ENCODE measurements around the gene MASP1.

The MASP1 gene

GRCh38 chr3:187197335-187197649 lies 94.2 kb downstream of the MASP1 start, which contains the start of gene RTP1:
TSS of gene RTP1 (plus strand) at chr3:187197486. CDS start at chr3:187197516, 30 bp downstream.
- Histone ChIP-seq H3K9ac (ENCODE audit: low read length) (no peak within 1 kb of the TSS), H2AK5ac (ENCODE audit: low read length) (no peak within 1 kb of the TSS), H3K23ac (ENCODE audit: low read length) (no peak within 1 kb of the TSS), H3K18ac (ENCODE audit: low read length) (no peak within 1 kb of the TSS), H3K79me2 (ENCODE audit: control insufficient read depth, insufficient read depth, low read length) (no peaks in the 10 kb centered on the region), H3K4me1 (ENCODE audit: control insufficient read depth, low read depth, low read length) (no peaks in the 10 kb centered on the region), H3K27ac (ENCODE audit: low read depth, low read length) (no peak within 1 kb of the TSS), H3K56ac (ENCODE audit: low read length) (no peak within 1 kb of the TSS), H2BK15ac (replicated peaks; ENCODE audit: low read depth) (no peak within 1 kb of the TSS), H2BK120ac (ENCODE audit: low read depth, low read length) (no peak within 1 kb of the TSS), H4K5ac (ENCODE audit: low read length) (no peak within 1 kb of the TSS), H4K8ac (ENCODE audit: low read depth, low read length) (no peak within 1 kb of the TSS), H3K79me1 (ENCODE audit: low read length) (no peaks in the 10 kb centered on the region), H3K27me3 (ENCODE audit: insufficient read depth, low read length, poor library complexity) (no peaks in the 10 kb centered on the region), H3K4me3 (ENCODE audit: low read length) (no peak within 1 kb of the TSS), H3K4ac (ENCODE audit: low read depth, low read length) (no peak within 1 kb of the TSS), H2BK5ac (ENCODE audit: low read length) (no peak within 1 kb of the TSS), H3K4me2 (ENCODE audit: low read length) (no peak within 1 kb of the TSS), H3K36me3 (ENCODE audit: control insufficient read depth, insufficient read depth, low read length) (no peaks in the 10 kb centered on the region)
- no CpG with 5 or more reads among the region's 8 CpGs for WGBS (ENCODE audit: extremely low coverage, insufficient coverage, low lambda C conversion rate)
- peak; percentile 44 for DNase-seq

GRCh38 chr3:187196573-187197334 lies 94.8 kb downstream of the MASP1 start:
- H3K27ac ChIP-seq (ENCODE audit: low read depth, low read length) = no peak overlapping the region
- H3K4me2 ChIP-seq (ENCODE audit: low read length) = no peak overlapping the region
- H3K79me2 ChIP-seq (ENCODE audit: control insufficient read depth, insufficient read depth, low read length) = no peaks in the 10 kb centered on the region
- H2BK15ac ChIP-seq (replicated peaks; ENCODE audit: low read depth) = no peak overlapping the region
- H3K4me1 ChIP-seq (ENCODE audit: control insufficient read depth, low read depth, low read length) = no peaks in the 10 kb centered on the region
- H4K8ac ChIP-seq (ENCODE audit: low read depth, low read length) = no peak overlapping the region
- H3K27me3 ChIP-seq (ENCODE audit: insufficient read depth, low read length, poor library complexity) = no peaks in the 10 kb centered on the region
- no peak overlapping the region for H2BK5ac ChIP-seq (ENCODE audit: low read length)
- no peak overlapping the region for H3K4me3 ChIP-seq (ENCODE audit: low read length)
- no peak overlapping the region for H2AK5ac ChIP-seq (ENCODE audit: low read length)
- no peaks in the 10 kb centered on the region for H3K36me3 ChIP-seq (ENCODE audit: control insufficient read depth, insufficient read depth, low read length)
- no peak for DNase-seq
- no peak overlapping the region for H2BK120ac ChIP-seq (ENCODE audit: low read depth, low read length)
- no peak overlapping the region for H3K18ac ChIP-seq (ENCODE audit: low read length)
- no peak overlapping the region for H3K56ac ChIP-seq (ENCODE audit: low read length)
- H3K79me1 ChIP-seq (ENCODE audit: low read length) = no peaks in the 10 kb centered on the region
- H3K9ac ChIP-seq (ENCODE audit: low read length) = no peak overlapping the region
- no CpG with 5 or more reads among the region's 7 CpGs for WGBS (ENCODE audit: extremely low coverage, insufficient coverage, low lambda C conversion rate)
- no peak overlapping the region for H3K23ac ChIP-seq (ENCODE audit: low read length)
- H3K4ac ChIP-seq (ENCODE audit: low read depth, low read length) = no peak overlapping the region
- H4K5ac ChIP-seq (ENCODE audit: low read length) = no peak overlapping the region

- no peak overlapping the region for H4K8ac ChIP-seq (ENCODE audit: low read depth, low read length)
- H2BK5ac ChIP-seq (ENCODE audit: low read length) = no peak overlapping the region
Measured at GRCh38 chr3:187193181-187193580, 98.4 kb downstream of the MASP1 start.

GRCh38 chr3:187191271-187191670 lies 100.3 kb downstream of the MASP1 start:
- WGBS (ENCODE audit: extremely low coverage, insufficient coverage, low lambda C conversion rate) = no CpG with 5 or more reads among the region's 1 CpG
- H3K36me3 ChIP-seq (ENCODE audit: control insufficient read depth, insufficient read depth, low read length) = no peaks in the 10 kb centered on the region
- H2BK15ac ChIP-seq (replicated peaks; ENCODE audit: low read depth) = no peak overlapping the region
- H3K27me3 ChIP-seq (ENCODE audit: insufficient read depth, low read length, poor library complexity) = no peaks in the 10 kb centered on the region
- no peak overlapping the region for H4K5ac ChIP-seq (ENCODE audit: low read length)
- H3K4me3 ChIP-seq (ENCODE audit: low read length) = no peak overlapping the region
- H3K56ac ChIP-seq (ENCODE audit: low read length) = no peak overlapping the region
- no peak for DNase-seq
- H3K18ac ChIP-seq (ENCODE audit: low read length) = no peak overlapping the region
- H2BK5ac ChIP-seq (ENCODE audit: low read length) = no peak overlapping the region
- no peak overlapping the region for H2BK120ac ChIP-seq (ENCODE audit: low read depth, low read length)
- no peak overlapping the region for H2AK5ac ChIP-seq (ENCODE audit: low read length)
- H3K79me1 ChIP-seq (ENCODE audit: low read length) = no peaks in the 10 kb centered on the region
- H3K79me2 ChIP-seq (ENCODE audit: control insufficient read depth, insufficient read depth, low read length) = no peaks in the 10 kb centered on the region
- no peak overlapping the region for H4K8ac ChIP-seq (ENCODE audit: low read depth, low read length)
- no peak overlapping the region for H3K4me2 ChIP-seq (ENCODE audit: low read length)
- no peak overlapping the region for H3K4ac ChIP-seq (ENCODE audit: low read depth, low read length)
- peaks cover 7% of the 10 kb centered on the region for H3K4me1 ChIP-seq (ENCODE audit: control insufficient read depth, low read depth, low read length)
- H3K27ac ChIP-seq (ENCODE audit: low read depth, low read length) = no peak overlapping the region
- no peak overlapping the region for H3K9ac ChIP-seq (ENCODE audit: low read length)
- no peak overlapping the region for H3K23ac ChIP-seq (ENCODE audit: low read length)

More at GRCh38 chr3:187193181-187193580, 98.4 kb downstream of the MASP1 start:
- no peak overlapping the region for H2BK15ac ChIP-seq (replicated peaks; ENCODE audit: low read depth)
- no peak overlapping the region for H3K9ac ChIP-seq (ENCODE audit: low read length)
- H3K4ac ChIP-seq (ENCODE audit: low read depth, low read length) = no peak overlapping the region
- no peak overlapping the region for H3K4me2 ChIP-seq (ENCODE audit: low read length)
- no peak overlapping the region for H3K18ac ChIP-seq (ENCODE audit: low read length)
- H2AK5ac ChIP-seq (ENCODE audit: low read length) = no peak overlapping the region
- H3K27ac ChIP-seq (ENCODE audit: low read depth, low read length) = no peak overlapping the region
- no peak overlapping the region for H3K23ac ChIP-seq (ENCODE audit: low read length)
- no peaks in the 10 kb centered on the region for H3K79me1 ChIP-seq (ENCODE audit: low read length)
- no peaks in the 10 kb centered on the region for H3K27me3 ChIP-seq (ENCODE audit: insufficient read depth, low read length, poor library complexity)
- no peaks in the 10 kb centered on the region for H3K4me1 ChIP-seq (ENCODE audit: control insufficient read depth, low read depth, low read length)
- no peaks in the 10 kb centered on the region for H3K79me2 ChIP-seq (ENCODE audit: control insufficient read depth, insufficient read depth, low read length)
- H4K5ac ChIP-seq (ENCODE audit: low read length) = no peak overlapping the region
- H3K36me3 ChIP-seq (ENCODE audit: control insufficient read depth, insufficient read depth, low read length) = no peaks in the 10 kb centered on the region
- no peak overlapping the region for H3K56ac ChIP-seq (ENCODE audit: low read length)
- no peak overlapping the region for H2BK120ac ChIP-seq (ENCODE audit: low read depth, low read length)
- H3K4me3 ChIP-seq (ENCODE audit: low read length) = no peak overlapping the region
- no peak for DNase-seq

GRCh38 chr3:187188931-187189330 lies 102.6 kb downstream of the MASP1 start:
- Histone ChIP-seq H3K4me1 (ENCODE audit: control insufficient read depth, low read depth, low read length) (peaks cover 7% of the 10 kb centered on the region), H3K23ac (ENCODE audit: low read length) (no peak overlapping the region), H3K4ac (ENCODE audit: low read depth, low read length) (no peak overlapping the region), H3K79me2 (ENCODE audit: control insufficient read depth, insufficient read depth, low read length) (no peaks in the 10 kb centered on the region), H3K56ac (ENCODE audit: low read length) (no peak overlapping the region), H2BK120ac (ENCODE audit: low read depth, low read length) (no peak overlapping the region), H3K36me3 (ENCODE audit: control insufficient read depth, insufficient read depth, low read length) (no peaks in the 10 kb centered on the region), H3K27me3 (ENCODE audit: insufficient read depth, low read length, poor library complexity) (no peaks in the 10 kb centered on the region), H3K79me1 (ENCODE audit: low read length) (no peaks in the 10 kb centered on the region), H2AK5ac (ENCODE audit: low read length) (no peak overlapping the region), H2BK15ac (replicated peaks; ENCODE audit: low read depth) (no peak overlapping the region), H2BK5ac (ENCODE audit: low read length) (no peak overlapping the region), H3K4me3 (ENCODE audit: low read length) (no peak overlapping the region), H3K18ac (ENCODE audit: low read length) (no peak overlapping the region), H3K9ac (ENCODE audit: low read length) (no peak overlapping the region), H3K4me2 (ENCODE audit: low read length) (no peak overlapping the region), H3K27ac (ENCODE audit: low read depth, low read length) (no peak overlapping the region), H4K8ac (ENCODE audit: low read depth, low read length) (no peak overlapping the region), H4K5ac (ENCODE audit: low read length) (no peak overlapping the region)
- DNase-seq = no peak
- WGBS (ENCODE audit: extremely low coverage, insufficient coverage, low lambda C conversion rate) = no CpG with 5 or more reads among the region's 2 CpGs

Measured in mesendoderm (in vitro differentiated cells).